A549 (cell line): ENCODE measurements around the gene MINDY2.

ENCODE experiments used
- CTCF ChIP-seq: fragments of >200 bp; sonication (Bioruptor Twin); formaldehyde crosslinking; IDR thresholded peaks from 3 replicates; pipeline ENCODE4 v1.5.1; 2016
- EP300 ChIP-seq, 2 experiments: fragments of >200 bp; sonication (Bioruptor Twin); formaldehyde crosslinking; IDR thresholded peaks; 2 replicates in 1 of 2; 3 replicates in 1 of 2; pipeline ENCODE4 v1.6.1; 2016 to 2017
- GATA3 ChIP-seq: IDR thresholded peaks from 2 replicates; pipeline ENCODE4 v1.6.1; 2012; ENCODE audit warnings: borderline replicate concordance
- MAX ChIP-seq: IDR thresholded peaks from 2 replicates; pipeline ENCODE4 v1.6.1; 2012
- POLR2A ChIP-seq: IDR thresholded peaks from 2 replicates; pipeline ENCODE4 v1.6.1; 2012; ENCODE audit warnings: mild to moderate bottlenecking, low read length
- RCOR1 ChIP-seq: fragments of 150-350 bp; IDR thresholded peaks from 2 replicates; pipeline ENCODE4 v1.6.1; 2014; ENCODE audit warnings: antibody characterized with exemption, low read length, low read depth
- REST ChIP-seq: fragments of 200-600 bp; sonication (generic); IDR thresholded peaks from 2 replicates; pipeline ENCODE4 v1.6.1; 2016; ENCODE audit warnings: antibody characterized with exemption, mild to moderate bottlenecking, moderate library complexity
- USF2 ChIP-seq: fragments of 450-650 bp; IDR thresholded peaks from 2 replicates; pipeline ENCODE4 v1.6.1; 2014; ENCODE audit warnings: antibody characterized with exemption
- ZFP36 ChIP-seq: fragments of 450-650 bp; IDR thresholded peaks from 2 replicates; pipeline ENCODE4 v1.6.1; 2014; ENCODE audit warnings: borderline replicate concordance; ENCODE audit not compliant: partially characterized antibody

- no peak for TF ChIP-seq CTCF
- no peak for TF ChIP-seq REST
- no peak for TF ChIP-seq ZFP36
- no peak for TF ChIP-seq POLR2A
- no peak for TF ChIP-seq GATA3
- no peak for TF ChIP-seq MAX
- no peak for TF ChIP-seq RCOR1
- TF ChIP-seq USF2 = no peak
- TF ChIP-seq EP300 (IDR thresholded peaks at IDR 0.05) = no peak
Observed at GRCh38 chr15:58740436-58740835, 30.7 kb upstream of the MINDY2 start.
